Activated CD4-positive, alpha-beta memory T cell treated with anti-CD3 and anti-CD28 coated beads for 36 hours (primary cell): ENCODE results near the gene CLCN4. TPM values are rescaled to one million over a fixed set of nuclear protein-coding genes. Genes with fewer than 3 reads are reported as not detected.

ENCODE experiments used
- CTCF ChIA-PET: fragments of 350-600 bp; sonication (Branson Sonifier 250); formaldehyde crosslinking; loops from one replicate; lab custom pipeline; 2021; ENCODE audit warnings: antibody characterized with exemption, inconsistent platforms; lab: Charles Lee
- POLR2A ChIA-PET: fragments of 350-600 bp; sonication (Branson Sonifier 250); formaldehyde crosslinking; loops from one replicate; lab custom pipeline; 2021; ENCODE audit warnings: antibody characterized with exemption; lab: Charles Lee
- DNase-seq: peaks from one replicate; pipeline ENCODE4 v3.0.0-alpha.2; 2020
- H3K27ac Mint-ChIP-seq: one replicate; pipeline ENCODE4 v1.8.0; 2021; ENCODE audit warnings: mixed read lengths
- H3K27me3 Mint-ChIP-seq: one replicate; pipeline ENCODE4 v1.8.0; 2021; ENCODE audit warnings: mixed read lengths
- H3K36me3 Mint-ChIP-seq: one replicate; pipeline ENCODE4 v1.8.0; 2021; ENCODE audit warnings: mixed read lengths
- H3K4me1 Mint-ChIP-seq: one replicate; pipeline ENCODE4 v1.8.0; 2021; ENCODE audit warnings: low read depth, mixed read lengths
- H3K4me3 Mint-ChIP-seq: one replicate; pipeline ENCODE4 v1.8.0; 2021; ENCODE audit warnings: mild to moderate bottlenecking, mixed read lengths
- H3K9me3 Mint-ChIP-seq: one replicate; pipeline ENCODE4 v1.8.0; 2021; ENCODE audit warnings: mixed read lengths
- intact Hi-C: fragments of 100-400 bp; cut with micrococcal nuclease; formaldehyde crosslinking; loops from one replicate; pipeline ENCODE4 v1.15.1; 2023
- total RNA-seq, 2 experiments: library from RNA; stranded (reverse); gene quantifications; one replicate each; pipeline ENCODE4 v1.2.3, GENCODE V29; 2021

Gene CLCN4
- total RNA-seq, 2 experiments from 2014 or later = not detected

DNA sequence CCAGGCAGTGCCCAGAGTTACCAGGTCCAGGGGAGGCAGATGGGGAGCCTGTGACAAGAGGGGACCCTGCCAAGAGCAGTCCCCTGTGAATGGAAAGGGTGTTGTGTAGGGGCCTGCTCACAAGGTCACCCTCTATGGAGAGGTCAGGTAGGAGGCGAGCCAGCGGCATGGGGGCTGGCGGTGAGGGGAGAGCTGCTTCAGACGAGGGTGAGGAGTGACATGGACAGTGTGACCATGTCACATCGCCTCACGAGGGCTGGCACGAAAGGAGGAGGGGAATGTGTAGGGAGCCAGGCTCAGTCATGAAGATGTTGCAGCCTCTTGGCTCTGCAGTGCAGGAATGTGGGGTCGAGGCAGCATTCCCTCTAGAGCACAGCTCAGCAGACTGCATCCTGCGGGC is 29.6 kb downstream of the CLCN4 start:
- CTCF ChIA-PET = interaction anchor here (0.6 kb wide), 1 partner anchor 536 kb away, joined by 3 read pairs; no protein-coding TSS in a partner anchor
- Mint-ChIP-seq H3K27me3 (no peaks in the 10 kb centered on the region), H3K4me1 (peaks cover 2% of the 10 kb centered on the region), H3K9me3 (no peaks in the 10 kb centered on the region), H3K27ac (no peak overlapping the region), H3K36me3 (no peaks in the 10 kb centered on the region), H3K4me3 (no peak overlapping the region)
- no peak for DNase-seq
- POLR2A ChIA-PET = no interaction called here
- intact Hi-C loops = no loop called here

DNA sequence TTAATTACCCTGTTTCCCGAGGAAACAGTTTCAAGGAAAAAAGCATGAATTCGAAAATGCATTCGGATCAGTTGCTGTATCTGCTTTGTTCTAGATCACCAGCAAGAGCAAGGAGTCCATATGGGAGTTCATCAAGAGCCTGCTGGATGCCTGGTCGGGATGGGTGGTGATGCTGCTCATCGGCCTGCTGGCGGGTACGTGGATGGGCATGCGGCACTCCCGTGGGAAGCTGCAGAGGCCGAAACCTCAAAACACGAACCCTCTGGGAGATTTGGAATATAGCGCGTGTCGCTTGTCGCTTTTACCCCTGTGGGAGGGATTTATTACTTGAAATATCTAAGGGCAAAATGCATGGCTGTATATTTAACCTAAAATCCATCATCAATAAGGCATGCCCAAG is 30.6 kb downstream of the CLCN4 start:
- Mint-ChIP-seq H3K4me3 (no peak overlapping the region), H3K27me3 (no peaks in the 10 kb centered on the region), H3K9me3 (no peaks in the 10 kb centered on the region), H3K27ac (no peak overlapping the region), H3K4me1 (peaks cover 2% of the 10 kb centered on the region), H3K36me3 (no peaks in the 10 kb centered on the region)
- ChIA-PET CTCF (interaction anchor here (1.1 kb wide), 1 partner anchor 537 kb away, joined by 3 read pairs; no protein-coding TSS in a partner anchor), POLR2A (no interaction called here)
- no peak for DNase-seq
- intact Hi-C loops = no loop called here

DNA sequence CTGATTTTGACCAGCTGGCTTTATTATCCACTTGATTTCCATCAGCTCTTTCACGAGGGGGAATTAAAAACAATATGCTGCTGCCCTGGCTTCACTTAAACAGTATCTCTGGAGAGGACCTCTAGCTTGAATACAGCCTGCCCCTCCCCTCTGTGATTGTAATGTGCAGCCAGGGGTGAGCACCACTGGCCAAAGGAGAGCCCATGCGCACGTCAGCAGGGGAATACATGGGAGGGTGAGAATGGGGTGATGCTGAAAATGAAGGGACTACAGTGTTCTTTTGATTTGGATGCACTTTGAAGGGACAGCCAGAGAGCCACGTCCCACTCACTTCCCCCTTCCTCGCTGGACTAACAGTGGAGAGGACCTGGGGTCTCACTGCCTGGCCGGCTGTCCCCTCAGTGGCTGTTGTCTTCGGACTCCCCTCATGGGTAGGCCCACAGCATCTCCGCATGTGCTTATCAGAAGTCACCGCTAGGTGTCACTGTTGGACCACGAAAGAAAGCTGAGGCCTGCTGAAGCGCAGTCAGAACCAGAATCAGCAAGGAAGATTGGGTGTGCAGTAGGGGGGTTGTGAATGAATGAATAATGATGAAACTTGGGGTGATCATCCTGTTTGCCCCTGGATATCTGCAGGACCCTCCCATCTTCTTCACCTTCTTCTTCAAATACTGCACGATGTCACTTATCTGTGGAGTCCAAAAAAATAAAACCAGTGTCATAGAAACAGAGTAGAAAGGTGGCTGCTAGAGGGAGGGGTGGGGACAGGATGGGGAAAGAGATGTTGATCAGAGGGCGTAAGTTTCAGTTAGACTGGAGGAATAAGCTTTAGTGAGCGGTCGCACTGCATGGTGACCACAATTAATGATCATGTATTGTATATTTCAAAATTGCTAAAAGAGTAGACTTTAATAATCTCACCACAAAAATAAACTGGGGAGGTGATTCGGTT is 32.8 kb downstream of the CLCN4 start:
- ChIA-PET POLR2A (no interaction called here), CTCF (interaction anchor here (0.6 to 3.8 kb wide), 20 partner anchors 8 to 965 kb away, joined by 3 to 38 read pairs (median 4); partner anchors contain the start of gene MID1)
- H3K27ac Mint-ChIP-seq = no peak overlapping the region

DNA sequence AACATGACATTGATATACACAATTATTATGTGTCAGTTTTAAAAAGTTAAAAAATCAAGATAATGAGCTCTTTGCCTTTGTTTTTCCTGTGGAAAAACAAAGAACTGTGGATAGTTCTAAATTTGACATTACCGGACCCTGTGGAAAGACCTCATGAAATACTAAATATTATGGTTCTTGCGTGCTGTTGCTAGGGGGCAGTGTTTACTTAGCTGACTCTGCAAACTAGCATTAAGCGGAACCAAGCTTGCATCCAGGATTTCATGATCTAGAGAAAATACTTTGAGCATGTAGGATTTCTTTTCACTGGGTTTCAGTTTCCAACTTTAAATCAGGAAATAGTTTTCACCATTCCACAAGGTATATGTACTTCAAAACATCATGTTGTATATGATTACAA is 33.6 kb downstream of the CLCN4 start:
- no peak overlapping the region for H3K4me3 Mint-ChIP-seq
- H3K4me1 Mint-ChIP-seq = peaks cover 2% of the 10 kb centered on the region
- DNase-seq = no peak
- H3K36me3 Mint-ChIP-seq = no peaks in the 10 kb centered on the region
- ChIA-PET CTCF (interaction anchor here (0.6 to 3.8 kb wide), 16 partner anchors 9 to 962 kb away, joined by 3 to 38 read pairs (median 4); partner anchors contain the start of gene MID1), POLR2A (no interaction called here)
- no peaks in the 10 kb centered on the region for H3K9me3 Mint-ChIP-seq
- no peaks in the 10 kb centered on the region for H3K27me3 Mint-ChIP-seq
- intact Hi-C loops = loop anchor here (1.0 to 2.0 kb wide), 2 partner anchors 426 to 532 kb away; no protein-coding TSS in a partner anchor
- H3K27ac Mint-ChIP-seq = no peak overlapping the region

More for the DNA sequence above, 32.8 kb downstream of the CLCN4 start:
- H3K4me1 Mint-ChIP-seq = peaks cover 2% of the 10 kb centered on the region
- no peaks in the 10 kb centered on the region for H3K27me3 Mint-ChIP-seq
- intact Hi-C loops = loop anchor here (1.0 to 2.0 kb wide), 4 partner anchors 427 to 947 kb away; no protein-coding TSS in a partner anchor
- H3K4me3 Mint-ChIP-seq = no peak overlapping the region
- H3K9me3 Mint-ChIP-seq = no peaks in the 10 kb centered on the region
- H3K36me3 Mint-ChIP-seq = no peaks in the 10 kb centered on the region
- peak; percentile 75 for DNase-seq

GRCh38 chrX:10193587-10193986 is 36.8 kb downstream of the CLCN4 start:
- DNase-seq = no peak
- no peak overlapping the region for H3K27ac Mint-ChIP-seq
- H3K9me3 Mint-ChIP-seq = no peaks in the 10 kb centered on the region
- H3K27me3 Mint-ChIP-seq = no peaks in the 10 kb centered on the region
- H3K36me3 Mint-ChIP-seq = no peaks in the 10 kb centered on the region
- ChIA-PET CTCF (no interaction called here), POLR2A (no interaction called here)
- peaks cover 2% of the 10 kb centered on the region for H3K4me1 Mint-ChIP-seq
- intact Hi-C loops = no loop called here
- no peak overlapping the region for H3K4me3 Mint-ChIP-seq

- Mint-ChIP-seq H3K4me3 (no peak overlapping the region), H3K27me3 (no peaks in the 10 kb centered on the region), H3K36me3 (no peaks in the 10 kb centered on the region), H3K27ac (no peak overlapping the region), H3K9me3 (no peaks in the 10 kb centered on the region), H3K4me1 (peaks cover 2% of the 10 kb centered on the region)
- intact Hi-C loops = no loop called here
- no peak for DNase-seq
- ChIA-PET POLR2A (no interaction called here), CTCF (no interaction called here)
Observed at GRCh38 chrX:10195425-10195824, 38.6 kb downstream of the CLCN4 start.

- DNase-seq = no peak
- H3K27me3 Mint-ChIP-seq = no peaks in the 10 kb centered on the region
- no peaks in the 10 kb centered on the region for H3K36me3 Mint-ChIP-seq
- H3K4me3 Mint-ChIP-seq = no peak overlapping the region
- H3K4me1 Mint-ChIP-seq = peaks cover 2% of the 10 kb centered on the region
- H3K9me3 Mint-ChIP-seq = no peaks in the 10 kb centered on the region
- no peak overlapping the region for H3K27ac Mint-ChIP-seq
- intact Hi-C loops = no loop called here
- CTCF ChIA-PET = no interaction called here
- POLR2A ChIA-PET = no interaction called here
Observed at GRCh38 chrX:10195947-10196346, 39.2 kb downstream of the CLCN4 start.

GRCh38 chrX:10197279-10198210 is 40.8 kb downstream of the CLCN4 start:
- Mint-ChIP-seq H3K36me3 (no peaks in the 10 kb centered on the region), H3K27me3 (no peaks in the 10 kb centered on the region), H3K4me1 (peaks cover 2% of the 10 kb centered on the region), H3K4me3 (no peak overlapping the region), H3K27ac (no peak overlapping the region), H3K9me3 (no peaks in the 10 kb centered on the region)
- intact Hi-C loops = no loop called here
- CTCF ChIA-PET = no interaction called here
- no peak for DNase-seq
- POLR2A ChIA-PET = no interaction called here

DNA sequence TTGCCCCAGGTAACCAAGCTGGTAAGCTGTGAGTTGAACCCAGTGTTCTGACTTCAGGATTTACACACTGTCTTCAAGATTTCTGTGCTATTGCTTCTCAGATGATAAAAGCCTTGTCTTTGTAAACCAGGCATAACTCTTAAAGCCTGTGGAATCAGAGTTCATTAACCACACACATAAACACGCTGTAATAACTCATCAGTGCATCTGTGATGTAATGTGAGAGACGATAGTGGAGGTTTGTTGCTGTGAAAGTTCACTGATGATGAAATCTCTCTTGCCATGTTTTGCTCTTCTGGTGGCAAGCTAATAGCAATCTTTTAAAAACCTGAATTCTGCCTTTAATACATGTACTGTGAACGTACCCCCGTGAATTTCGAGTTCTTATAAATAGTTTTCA is 41.5 kb downstream of the CLCN4 start:
- intact Hi-C loops = no loop called here
- no peaks in the 10 kb centered on the region for H3K36me3 Mint-ChIP-seq
- no peaks in the 10 kb centered on the region for H3K27me3 Mint-ChIP-seq
- peaks cover 2% of the 10 kb centered on the region for H3K4me1 Mint-ChIP-seq
- no peak overlapping the region for H3K27ac Mint-ChIP-seq
- DNase-seq = no peak
- H3K4me3 Mint-ChIP-seq = no peak overlapping the region
- CTCF ChIA-PET = no interaction called here
- H3K9me3 Mint-ChIP-seq = no peaks in the 10 kb centered on the region
- POLR2A ChIA-PET = no interaction called here

DNA sequence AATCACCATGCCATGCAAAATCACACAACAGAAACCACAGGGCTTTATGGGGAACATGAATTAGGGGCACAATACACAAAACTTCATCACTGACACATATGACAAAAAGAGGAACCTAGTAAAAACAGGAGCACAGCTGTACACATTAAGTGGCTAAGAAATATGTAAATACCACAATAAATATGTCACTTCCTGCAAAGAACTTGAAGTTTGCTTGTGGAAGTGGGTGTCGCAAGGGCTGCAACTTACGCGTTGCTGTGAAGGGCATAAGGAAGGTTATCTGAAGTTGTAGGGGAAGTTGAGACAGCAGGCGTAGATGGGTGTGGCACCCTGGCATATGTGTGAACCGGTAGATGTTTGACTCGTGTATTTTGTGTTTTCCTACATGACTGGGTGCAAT is 42.4 kb downstream of the CLCN4 start:
- POLR2A ChIA-PET = no interaction called here
- H3K27ac Mint-ChIP-seq = no peak overlapping the region
- no peaks in the 10 kb centered on the region for H3K27me3 Mint-ChIP-seq
- DNase-seq = peak; percentile 8
- intact Hi-C loops = no loop called here
- H3K9me3 Mint-ChIP-seq = no peaks in the 10 kb centered on the region
- CTCF ChIA-PET = no interaction called here
- H3K4me3 Mint-ChIP-seq = no peak overlapping the region
- no peaks in the 10 kb centered on the region for H3K36me3 Mint-ChIP-seq
- H3K4me1 Mint-ChIP-seq = peaks cover 2% of the 10 kb centered on the region

- Mint-ChIP-seq H3K27me3 (no peaks in the 10 kb centered on the region), H3K4me1 (peaks cover 2% of the 10 kb centered on the region), H3K4me3 (no peak overlapping the region), H3K9me3 (no peaks in the 10 kb centered on the region), H3K27ac (no peak overlapping the region), H3K36me3 (no peaks in the 10 kb centered on the region)
- ChIA-PET POLR2A (no interaction called here), CTCF (no interaction called here)
- no peak for DNase-seq
- intact Hi-C loops = no loop called here
Observed at GRCh38 chrX:10203617-10204016, 46.8 kb downstream of the CLCN4 start.

DNA sequence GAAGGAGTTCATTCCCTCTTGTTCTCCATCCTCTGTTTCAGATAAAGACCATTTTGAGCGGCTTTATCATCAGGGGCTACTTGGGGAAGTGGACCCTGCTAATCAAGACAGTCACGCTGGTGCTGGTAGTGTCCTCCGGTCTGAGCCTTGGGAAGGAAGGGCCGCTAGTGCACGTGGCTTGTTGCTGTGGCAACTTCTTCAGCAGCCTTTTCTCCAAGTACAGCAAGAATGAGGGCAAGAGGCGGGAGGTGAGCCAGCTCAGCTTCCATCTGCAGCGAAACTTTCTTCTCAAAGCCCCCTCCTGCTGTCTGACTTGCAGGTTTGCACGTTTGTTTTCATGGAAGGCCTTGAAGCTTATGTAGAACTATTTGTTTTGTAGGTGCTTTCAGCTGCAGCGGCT is 49.5 kb downstream of the CLCN4 start:
- no peaks in the 10 kb centered on the region for H3K9me3 Mint-ChIP-seq
- ChIA-PET CTCF (interaction anchor here (1.3 kb wide), 1 partner anchor 16 kb away, joined by 4 read pairs; no protein-coding TSS in a partner anchor), POLR2A (no interaction called here)
- intact Hi-C loops = no loop called here
- no peaks in the 10 kb centered on the region for H3K27me3 Mint-ChIP-seq
- no peak overlapping the region for H3K4me3 Mint-ChIP-seq
- H3K4me1 Mint-ChIP-seq = no peaks in the 10 kb centered on the region
- DNase-seq = no peak
- H3K36me3 Mint-ChIP-seq = no peaks in the 10 kb centered on the region
- no peak overlapping the region for H3K27ac Mint-ChIP-seq
